Caco-2 (cell line): Measurements from ENCODE around the gene FANCB. TPM values are rescaled to one million over a fixed set of nuclear protein-coding genes. Genes with fewer than 3 reads are reported as not detected.

Experiments used
- BruUV-seq: library from RNA; stranded (reverse); fragments of 400-500 nt; replicated peaks from 2 replicates; lab custom pipeline; 2021; lab: Mats Ljungman, UMichigan
- CTCF ChIA-PET: fragments of 300-600 bp; sonication (Branson Sonifier 250); formaldehyde crosslinking; loops from one replicate; lab custom pipeline; 2022; ENCODE audit warnings: antibody characterized with exemption; lab: Charles Lee
- POLR2A ChIA-PET: fragments of 300-600 bp; sonication (Branson Sonifier 250); formaldehyde crosslinking; loops from one replicate; lab custom pipeline; 2022; ENCODE audit warnings: antibody characterized with exemption; lab: Charles Lee
- DNase-seq, 2 experiments: peaks; one replicate each; pipeline versions ENCODE4 v3.0.0 to v3.0.0-alpha.2; 2020 to 2022
- H3K27me3 ChIP-seq: replicated peaks from 2 replicates; pipeline ENCODE4 v1.6.0; 2011; ENCODE audit warnings: low read length; ENCODE audit not compliant: control insufficient read depth, insufficient read depth
- H3K36me3 ChIP-seq: 2 replicates; pipeline ENCODE4 v1.5.1; 2011; ENCODE audit warnings: low read length; ENCODE audit not compliant: control insufficient read depth, insufficient read depth
- H3K4me1 ChIP-seq: fragments of 250-450 bp; sonication (Bioruptor Pico); 2 replicates; pipeline ENCODE4 v1.5.1; 2020; ENCODE audit warnings: mild to moderate bottlenecking
- H3K4me3 ChIP-seq: 2 replicates; pipeline ENCODE4 v1.5.1; 2011; ENCODE audit warnings: low read depth, mild to moderate bottlenecking, control low read depth, low read length
- H3K9me3 ChIP-seq: fragments of 250-450 bp; sonication (Bioruptor Pico); 2 replicates; pipeline ENCODE4 v1.5.1; 2020; ENCODE audit warnings: mild to moderate bottlenecking, moderate library complexity
- H3K27ac Mint-ChIP-seq: one replicate; pipeline ENCODE4 v1.8.0; 2022; ENCODE audit warnings: mixed read lengths; ENCODE audit not compliant: unreplicated experiment
- H3K27me3 Mint-ChIP-seq: one replicate; pipeline ENCODE4 v1.8.0; 2022; ENCODE audit warnings: mixed read lengths; ENCODE audit not compliant: insufficient read depth, unreplicated experiment
- H3K36me3 Mint-ChIP-seq: one replicate; pipeline ENCODE4 v1.8.0; 2022; ENCODE audit warnings: mild to moderate bottlenecking, mixed read lengths; ENCODE audit not compliant: insufficient read depth, unreplicated experiment
- H3K4me1 Mint-ChIP-seq: one replicate; pipeline ENCODE4 v1.8.0; 2022; ENCODE audit warnings: low read depth, mixed read lengths; ENCODE audit not compliant: unreplicated experiment
- H3K4me3 Mint-ChIP-seq: one replicate; pipeline ENCODE4 v1.8.0; 2022; ENCODE audit warnings: mild to moderate bottlenecking, moderate library complexity, mixed read lengths; ENCODE audit not compliant: unreplicated experiment
- H3K9me3 Mint-ChIP-seq: one replicate; pipeline ENCODE4 v1.8.0; 2022; ENCODE audit warnings: mixed read lengths; ENCODE audit not compliant: unreplicated experiment
- intact Hi-C: fragments of 100-400 bp; cut with micrococcal nuclease; formaldehyde crosslinking; loops from one replicate; pipeline ENCODE4 v1.10.0; 2022; ENCODE audit not compliant: unreplicated experiment
- total RNA-seq: library from RNA; stranded (reverse); gene quantifications from 2 replicates; pipeline ENCODE4 v1.2.3, GENCODE V29; 2022
- TF ChIP-seq, protein P1 (sequence below), 2 experiments: fragments of 200-600 bp in 1 of 2; IDR thresholded peaks; 1 replicate in 1 of 2; 2 replicates in 1 of 2; pipeline versions ENCODE4 v1.5.1 to v1.8.0; 2011 to 2022; ENCODE audit warnings: antibody characterized with exemption in 1 of 2, control low read depth in 1 of 2, inconsistent platforms in 1 of 2, low read depth in 1 of 2, low read length in 1 of 2, mild to moderate bottlenecking in 1 of 2, moderate library complexity in 1 of 2; ENCODE audit not compliant: insufficient read depth in 1 of 2, severe bottlenecking in 1 of 2, unreplicated experiment in 1 of 2

FANCB gene
- total RNA-seq, 1 experiment from 2014 or later = 8.1 TPM

DNA sequence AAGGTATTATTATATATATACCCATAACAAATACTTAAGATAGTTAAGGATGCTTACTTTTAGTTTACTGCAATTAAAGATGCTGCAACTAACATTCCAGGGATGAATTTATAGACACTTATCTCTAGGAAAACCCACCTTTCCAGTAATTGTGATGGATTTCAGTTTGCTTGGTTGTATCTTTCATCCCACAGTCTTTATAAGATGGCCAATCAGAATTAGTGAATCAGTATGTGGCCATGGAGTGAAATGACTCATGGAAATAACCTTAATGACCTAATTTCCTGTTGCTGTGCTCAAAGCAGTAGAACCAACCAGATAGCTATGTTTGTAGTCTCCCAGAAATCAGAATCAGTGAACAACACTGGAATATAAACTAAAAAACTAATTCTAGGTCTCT is 26.7 kb upstream of the FANCB start:
- H3K9me3 ChIP-seq = no peaks in the 10 kb centered on the region
- ChIA-PET CTCF (no interaction called here), POLR2A (no interaction called here)
- DNase-seq = no peak
- no TSS peak for BruUV-seq
- H3K36me3 Mint-ChIP-seq = peaks cover 11% of the 10 kb centered on the region
- no peaks in the 10 kb centered on the region for H3K27me3 Mint-ChIP-seq
- intact Hi-C loops = no loop called here
- no peaks in the 10 kb centered on the region for H3K4me1 Mint-ChIP-seq
- no peaks in the 10 kb centered on the region for H3K4me1 ChIP-seq
- H3K4me3 ChIP-seq = no peak overlapping the region
- TF ChIP-seq, protein P1, sequence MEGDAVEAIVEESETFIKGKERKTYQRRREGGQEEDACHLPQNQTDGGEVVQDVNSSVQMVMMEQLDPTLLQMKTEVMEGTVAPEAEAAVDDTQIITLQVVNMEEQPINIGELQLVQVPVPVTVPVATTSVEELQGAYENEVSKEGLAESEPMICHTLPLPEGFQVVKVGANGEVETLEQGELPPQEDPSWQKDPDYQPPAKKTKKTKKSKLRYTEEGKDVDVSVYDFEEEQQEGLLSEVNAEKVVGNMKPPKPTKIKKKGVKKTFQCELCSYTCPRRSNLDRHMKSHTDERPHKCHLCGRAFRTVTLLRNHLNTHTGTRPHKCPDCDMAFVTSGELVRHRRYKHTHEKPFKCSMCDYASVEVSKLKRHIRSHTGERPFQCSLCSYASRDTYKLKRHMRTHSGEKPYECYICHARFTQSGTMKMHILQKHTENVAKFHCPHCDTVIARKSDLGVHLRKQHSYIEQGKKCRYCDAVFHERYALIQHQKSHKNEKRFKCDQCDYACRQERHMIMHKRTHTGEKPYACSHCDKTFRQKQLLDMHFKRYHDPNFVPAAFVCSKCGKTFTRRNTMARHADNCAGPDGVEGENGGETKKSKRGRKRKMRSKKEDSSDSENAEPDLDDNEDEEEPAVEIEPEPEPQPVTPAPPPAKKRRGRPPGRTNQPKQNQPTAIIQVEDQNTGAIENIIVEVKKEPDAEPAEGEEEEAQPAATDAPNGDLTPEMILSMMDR (IDR thresholded peaks at IDR 0.05; ENCODE audit: insufficient read depth in 1 of 2, low read depth in 1 of 2, low read length in 1 of 2, severe bottlenecking in 1 of 2, unreplicated experiment in 1 of 2) = no peak
- H3K9me3 Mint-ChIP-seq = no peaks in the 10 kb centered on the region
- H3K4me3 Mint-ChIP-seq = no peak overlapping the region
- no peaks in the 10 kb centered on the region; the same call in 1 of the 2 replicates for H3K36me3 ChIP-seq
- no peaks in the 10 kb centered on the region for H3K27me3 ChIP-seq
- no peak overlapping the region for H3K27ac Mint-ChIP-seq

DNA sequence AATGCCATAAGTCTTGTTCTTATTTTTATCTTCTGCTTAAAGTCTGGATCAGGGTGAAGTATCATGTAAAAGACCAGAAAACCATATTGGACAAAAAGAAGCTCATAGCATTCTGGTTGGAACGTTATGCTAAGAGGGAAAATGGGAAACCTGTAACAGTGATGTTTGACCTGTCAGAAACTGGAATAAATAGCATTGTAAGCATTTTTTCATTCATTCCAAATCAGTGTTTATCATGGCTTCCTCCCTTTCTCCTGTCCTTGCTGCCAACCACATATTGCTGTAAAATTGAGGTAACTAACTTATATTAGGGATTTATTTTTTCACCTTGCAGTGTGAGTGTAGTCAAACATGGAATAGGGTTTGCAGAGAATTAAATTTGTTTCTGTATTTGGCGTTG is 24.2 kb upstream of the FANCB start:
- Mint-ChIP-seq H3K36me3 (peaks cover 7% of the 10 kb centered on the region), H3K27ac (no peak overlapping the region), H3K4me3 (no peak overlapping the region), H3K27me3 (no peaks in the 10 kb centered on the region), H3K9me3 (no peaks in the 10 kb centered on the region), H3K4me1 (no peaks in the 10 kb centered on the region)
- no peak for DNase-seq
- intact Hi-C loops = no loop called here
- CTCF ChIA-PET = no interaction called here
- H3K9me3 ChIP-seq = no peaks in the 10 kb centered on the region
- BruUV-seq = no TSS peak
- H3K4me3 ChIP-seq = no peak overlapping the region
- POLR2A ChIA-PET = no interaction called here
- no peaks in the 10 kb centered on the region for H3K36me3 ChIP-seq
- TF ChIP-seq, protein P1 (IDR thresholded peaks at IDR 0.05; ENCODE audit: insufficient read depth in 1 of 2, low read depth in 1 of 2, low read length in 1 of 2, severe bottlenecking in 1 of 2, unreplicated experiment in 1 of 2) = no peak
- no peaks in the 10 kb centered on the region for H3K4me1 ChIP-seq
- H3K27me3 ChIP-seq = no peaks in the 10 kb centered on the region

DNA sequence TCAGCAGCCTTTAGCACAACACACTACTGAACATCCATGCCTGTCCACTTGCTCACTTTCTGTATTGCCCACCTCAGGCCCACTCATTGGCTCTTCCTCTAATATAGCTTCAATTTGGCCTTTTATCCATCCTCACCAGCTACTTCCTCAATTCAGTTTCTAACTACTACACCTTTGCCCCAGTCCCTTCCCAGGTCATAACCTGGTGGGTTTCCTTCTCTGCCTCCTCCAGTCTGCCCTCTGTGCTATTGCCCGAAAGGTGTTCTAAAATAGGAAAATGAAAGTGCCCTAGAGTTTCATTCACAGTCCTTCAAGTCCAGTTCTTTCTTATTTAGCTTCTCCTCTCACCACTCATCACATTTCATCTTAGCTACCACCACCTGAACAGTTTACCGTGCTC is 23.4 kb upstream of the FANCB start:
- Mint-ChIP-seq H3K9me3 (no peaks in the 10 kb centered on the region), H3K27ac (no peak overlapping the region), H3K4me1 (no peaks in the 10 kb centered on the region), H3K27me3 (no peaks in the 10 kb centered on the region), H3K4me3 (no peak overlapping the region), H3K36me3 (peaks cover 7% of the 10 kb centered on the region)
- Histone ChIP-seq H3K4me3 (no peak overlapping the region), H3K9me3 (no peaks in the 10 kb centered on the region), H3K36me3 (no peaks in the 10 kb centered on the region), H3K27me3 (no peaks in the 10 kb centered on the region), H3K4me1 (no peaks in the 10 kb centered on the region)
- no peak for DNase-seq
- TF ChIP-seq, protein P1 (IDR thresholded peaks at IDR 0.05; ENCODE audit: insufficient read depth in 1 of 2, low read depth in 1 of 2, low read length in 1 of 2, severe bottlenecking in 1 of 2, unreplicated experiment in 1 of 2) = no peak
- BruUV-seq = no TSS peak
- intact Hi-C loops = no loop called here
- CTCF ChIA-PET = no interaction called here
- POLR2A ChIA-PET = no interaction called here
